Cerebellar cortex (tissue), 1 donor: ENCODE measurements around the gene EFNA4.

ENCODE experiments used
- DNase-seq: peaks from one replicate; pipeline ENCODE4 v3.0.0-alpha.2; 2015; ENCODE audit warnings: low spot score

Gene EFNA4

GRCh38 chr1:155073377-155074242, 10.1 kb downstream of the EFNA4 start:
- DNase-seq = no peak

GRCh38 chr1:155075535-155075934, 12.0 kb downstream of the EFNA4 start:
- no peak for DNase-seq

- DNase-seq = no peak
Observed at GRCh38 chr1:155076371-155076770, 12.8 kb downstream of the EFNA4 start.

GRCh38 chr1:155077346-155077745, 13.8 kb downstream of the EFNA4 start:
- DNase-seq = no peak

GRCh38 chr1:155077758-155078445, 14.4 kb downstream of the EFNA4 start:
- no peak for DNase-seq

GRCh38 chr1:155078469-155079209, 15.1 kb downstream of the EFNA4 start, which contains the start of gene EFNA3:
EFNA3 (plus strand) TSS chr1:155078837; CDS start chr1:155078942, 105 bp downstream.
- no peak for DNase-seq

- no peak for DNase-seq
Observed at GRCh38 chr1:155079210-155079486, 15.6 kb downstream of the EFNA4 start.

- DNase-seq = no peak
Observed at GRCh38 chr1:155079487-155080311, 16.2 kb downstream of the EFNA4 start.

- no peak for DNase-seq
Observed at GRCh38 chr1:155080312-155081228, 17.0 kb downstream of the EFNA4 start.

GRCh38 chr1:155081472-155082300, 18.1 kb downstream of the EFNA4 start:
- DNase-seq = no peak

GRCh38 chr1:155082301-155083051, 18.9 kb downstream of the EFNA4 start:
- DNase-seq = no peak

- no peak for DNase-seq
Observed at GRCh38 chr1:155083052-155083541, 19.6 kb downstream of the EFNA4 start.

GRCh38 chr1:155083865-155084721, 20.6 kb downstream of the EFNA4 start:
- peak; percentile 65 for DNase-seq

- peak; percentile 98 for DNase-seq
Observed at GRCh38 chr1:155084722-155085503, 21.4 kb downstream of the EFNA4 start.

- DNase-seq = no peak
Observed at GRCh38 chr1:155085504-155086127, 22.1 kb downstream of the EFNA4 start.

GRCh38 chr1:155086128-155086741, 22.7 kb downstream of the EFNA4 start:
- peak; percentile 60 for DNase-seq
